ENCODE measurements around the gene EXOG. TPM values are rescaled to one million over a fixed set of nuclear protein-coding genes. Genes with fewer than 3 reads are reported as not detected.

The EXOG gene
- total and polyA plus RNA-seq, 2 donors (not counting 1 experiment from before 2014, with no cell fraction given) = 8.8 to 36.8 TPM

- POLR2A ChIA-PET = no interaction called here
- intact Hi-C loops (cut with micrococcal nuclease) = no loop called here
- Histone ChIP-seq H3K27me3 (replicated peaks in 1 of 4; ENCODE audit: control extremely low read depth in 1 of 4, control insufficient read depth in 3 of 4, insufficient read depth in 4 of 4, low read length in 3 of 4) (no peaks in the 10 kb centered on the region), H3K9ac (ENCODE audit: low read length) (no peak overlapping the region), H3K9me3 (ENCODE audit: control extremely low read depth in 1 of 3, control insufficient read depth in 2 of 3, insufficient read depth in 1 of 3, low read length in 2 of 3) (no peaks in the 10 kb centered on the region), H2AFZ (ENCODE audit: insufficient read depth, low read depth, low read length, poor library complexity, severe bottlenecking) (no peak overlapping the region), H3K36me3 (replicated peaks in 1 of 2; ENCODE audit: control extremely low read depth in 1 of 2, control insufficient read depth in 1 of 2, extremely low read depth in 1 of 2, insufficient read depth in 2 of 2, low read length in 1 of 2) (peaks cover 0 to 7% of the 10 kb centered on the region in 2 experiments), H4K20me1 (ENCODE audit: control insufficient read depth, insufficient read depth, low read length, poor library complexity, severe bottlenecking) (no peaks in the 10 kb centered on the region), H3K4me2 (replicated peaks; ENCODE audit: low read depth, low read length, poor library complexity, severe bottlenecking) (no peak overlapping the region), H3K79me2 (ENCODE audit: control insufficient read depth, insufficient read depth, low read length) (no peaks in the 10 kb centered on the region), H3K4me3 (ENCODE audit: control extremely low read depth in 1 of 5, extremely low read depth in 1 of 5, insufficient read depth in 1 of 5, low read depth in 2 of 5, low read length in 4 of 5) (no peak overlapping the region), H3K27ac (ENCODE audit: low read length in 2 of 2) (no peak overlapping the region), H3K4me1 (ENCODE audit: control insufficient read depth in 2 of 2, insufficient read depth in 2 of 2, low read length in 2 of 2) (no peaks in the 10 kb centered on the region)
- DNase-seq (no peak), ATAC-seq (ENCODE audit: low read depth) (no peak)
- CTCF ChIA-PET = interaction anchor here (1.8 kb wide), 1 partner anchor 11 kb away, joined by 7 read pairs; no protein-coding TSS in a partner anchor
- Mint-ChIP-seq H3K4me3 (no peak overlapping the region), H3K27me3 (no peaks in the 10 kb centered on the region), H3K27ac (no peak overlapping the region), H3K9me3 (ENCODE audit: insufficient read depth) (no peaks in the 10 kb centered on the region), H3K4me1 (no peaks in the 10 kb centered on the region)
- TF ChIP-seq EZH2 (IDR thresholded peaks at IDR 0.05; ENCODE audit: borderline replicate concordance, insufficient read depth, low read depth, low read length, poor library complexity, severe bottlenecking) = no peak
- TF ChIP-seq CTCF (IDR thresholded peaks at IDR 0.05) = no peak
- 0% methylated on average over 1 of the region's 3 CpGs for WGBS (ENCODE audit: insufficient coverage)
These were observed 36.4 kb downstream of the EXOG start for GRCh38 chr3:38532529-38532928.

- Mint-ChIP-seq H3K27ac (no peak overlapping the region), H3K27me3 (no peaks in the 10 kb centered on the region), H3K4me3 (no peak overlapping the region), H3K4me1 (no peaks in the 10 kb centered on the region), H3K9me3 (ENCODE audit: insufficient read depth) (no peaks in the 10 kb centered on the region)
- H3K9ac ChIP-seq (ENCODE audit: low read length) = no peak overlapping the region
- no peak overlapping the region for H3K4me2 ChIP-seq (replicated peaks; ENCODE audit: low read depth, low read length, poor library complexity, severe bottlenecking)
- no peaks in the 10 kb centered on the region for H3K4me1 ChIP-seq (ENCODE audit: control insufficient read depth in 2 of 2, insufficient read depth in 2 of 2, low read length in 2 of 2)
- H3K79me2 ChIP-seq (ENCODE audit: control insufficient read depth, insufficient read depth, low read length) = no peaks in the 10 kb centered on the region
- H3K4me3 ChIP-seq (ENCODE audit: control extremely low read depth in 1 of 5, extremely low read depth in 1 of 5, insufficient read depth in 1 of 5, low read depth in 2 of 5, low read length in 4 of 5) = no peak overlapping the region
- no peaks in the 10 kb centered on the region for H3K27me3 ChIP-seq (replicated peaks in 1 of 4; ENCODE audit: control extremely low read depth in 1 of 4, control insufficient read depth in 3 of 4, insufficient read depth in 4 of 4, low read length in 3 of 4)
- POLR2A ChIA-PET = no interaction called here
- no peaks in the 10 kb centered on the region for H3K9me3 ChIP-seq (ENCODE audit: control extremely low read depth in 1 of 3, control insufficient read depth in 2 of 3, insufficient read depth in 1 of 3, low read length in 2 of 3)
- no peak for ATAC-seq (ENCODE audit: low read depth)
- no peaks in the 10 kb centered on the region for H4K20me1 ChIP-seq (ENCODE audit: control insufficient read depth, insufficient read depth, low read length, poor library complexity, severe bottlenecking)
- H3K27ac ChIP-seq (ENCODE audit: low read length in 2 of 2) = no peak overlapping the region
- TF ChIP-seq CTCF (IDR thresholded peaks at IDR 0.05) (no peak), EZH2 (IDR thresholded peaks at IDR 0.05; ENCODE audit: borderline replicate concordance, insufficient read depth, low read depth, low read length, poor library complexity, severe bottlenecking) (no peak)
- peaks cover 0 to 7% of the 10 kb centered on the region in 2 experiments for H3K36me3 ChIP-seq (replicated peaks in 1 of 2; ENCODE audit: control extremely low read depth in 1 of 2, control insufficient read depth in 1 of 2, extremely low read depth in 1 of 2, insufficient read depth in 2 of 2, low read length in 1 of 2)
- CTCF ChIA-PET = interaction anchor here (1.2 to 1.5 kb wide), 2 partner anchors 13 to 15 kb away, joined by 3 to 4 read pairs; no protein-coding TSS in a partner anchor
- 96% methylated on average over 2 of the region's 13 CpGs for WGBS (ENCODE audit: insufficient coverage)
- DNase-seq = no peak
- no peak overlapping the region for H2AFZ ChIP-seq (ENCODE audit: insufficient read depth, low read depth, low read length, poor library complexity, severe bottlenecking)
- intact Hi-C loops (cut with micrococcal nuclease) = no loop called here
These were observed 37.3 kb downstream of the EXOG start for GRCh38 chr3:38533285-38533976.

Measured in B cell (primary cell).